Inferior parietal cortex (tissue), 1 donor: ENCODE results near the gene OSBPL7.

Source experiments
- DNase-seq: peaks from one replicate; pipeline ENCODE4 v3.0.0-alpha.2; 2016; ENCODE audit errors: extremely low spot score

The OSBPL7 gene, protein sequence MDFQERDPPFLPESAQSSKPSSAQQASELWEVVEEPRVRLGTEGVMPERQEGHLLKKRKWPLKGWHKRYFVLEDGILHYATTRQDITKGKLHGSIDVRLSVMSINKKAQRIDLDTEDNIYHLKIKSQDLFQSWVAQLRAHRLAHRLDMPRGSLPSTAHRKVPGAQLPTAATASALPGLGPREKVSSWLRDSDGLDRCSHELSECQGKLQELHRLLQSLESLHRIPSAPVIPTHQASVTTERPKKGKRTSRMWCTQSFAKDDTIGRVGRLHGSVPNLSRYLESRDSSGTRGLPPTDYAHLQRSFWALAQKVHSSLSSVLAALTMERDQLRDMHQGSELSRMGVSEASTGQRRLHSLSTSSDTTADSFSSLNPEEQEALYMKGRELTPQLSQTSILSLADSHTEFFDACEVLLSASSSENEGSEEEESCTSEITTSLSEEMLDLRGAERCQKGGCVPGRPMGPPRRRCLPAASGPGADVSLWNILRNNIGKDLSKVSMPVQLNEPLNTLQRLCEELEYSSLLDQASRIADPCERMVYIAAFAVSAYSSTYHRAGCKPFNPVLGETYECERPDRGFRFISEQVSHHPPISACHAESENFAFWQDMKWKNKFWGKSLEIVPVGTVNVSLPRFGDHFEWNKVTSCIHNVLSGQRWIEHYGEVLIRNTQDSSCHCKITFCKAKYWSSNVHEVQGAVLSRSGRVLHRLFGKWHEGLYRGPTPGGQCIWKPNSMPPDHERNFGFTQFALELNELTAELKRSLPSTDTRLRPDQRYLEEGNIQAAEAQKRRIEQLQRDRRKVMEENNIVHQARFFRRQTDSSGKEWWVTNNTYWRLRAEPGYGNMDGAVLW

DNA sequence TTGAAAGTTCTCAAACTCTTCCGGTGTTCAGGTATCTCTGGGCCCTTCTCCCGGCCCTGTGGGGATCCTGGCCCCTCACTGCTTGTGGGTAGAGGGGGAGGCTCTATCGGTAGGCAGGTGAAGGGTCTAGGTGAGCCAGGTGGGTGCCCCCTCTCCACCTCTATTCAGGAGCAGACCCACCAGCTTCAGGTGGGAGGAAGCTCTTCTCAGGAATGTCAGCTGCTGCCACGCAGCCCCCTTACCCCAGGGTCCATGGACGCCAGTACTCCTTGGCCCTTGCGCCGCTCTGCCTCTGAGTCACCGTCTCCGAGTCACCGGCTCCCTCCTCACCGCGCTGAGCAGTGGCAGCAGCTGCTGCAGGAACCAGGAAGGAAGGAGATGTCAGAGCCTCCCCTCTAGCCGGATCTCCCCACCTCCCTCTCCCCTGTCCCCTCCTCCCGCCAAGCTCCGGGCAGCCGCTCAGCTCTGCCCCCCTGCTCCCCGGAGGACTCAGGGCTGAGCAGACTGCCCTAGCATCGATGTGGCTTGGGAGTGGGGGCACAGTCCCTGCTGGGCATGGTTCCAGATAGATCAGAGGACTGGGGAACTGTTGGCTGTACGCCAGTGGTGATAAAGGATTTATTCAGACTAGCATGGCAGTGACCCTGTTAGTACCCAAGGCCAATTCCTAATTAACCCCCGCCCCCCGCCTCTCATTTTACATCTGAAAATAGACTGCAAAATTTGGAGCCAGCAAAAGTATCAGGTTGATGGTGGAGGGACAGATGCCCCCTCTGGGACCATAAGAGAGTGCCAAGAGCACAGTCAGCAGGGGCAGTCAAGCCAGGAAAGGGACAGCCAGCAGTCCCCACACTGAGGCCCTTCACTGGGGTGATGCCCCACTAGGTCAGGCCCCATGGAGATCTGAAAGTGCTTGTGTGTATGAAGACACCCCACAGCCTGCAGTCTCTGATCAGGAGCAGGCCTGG, at the start of gene OSBPL7:
TSS of gene OSBPL7 (minus strand) at position 371 of the 968 bp plus-strand sequence. CDS start 1,516 bp downstream, outside the sequence.
- DNase-seq = peak; percentile 72

DNA sequence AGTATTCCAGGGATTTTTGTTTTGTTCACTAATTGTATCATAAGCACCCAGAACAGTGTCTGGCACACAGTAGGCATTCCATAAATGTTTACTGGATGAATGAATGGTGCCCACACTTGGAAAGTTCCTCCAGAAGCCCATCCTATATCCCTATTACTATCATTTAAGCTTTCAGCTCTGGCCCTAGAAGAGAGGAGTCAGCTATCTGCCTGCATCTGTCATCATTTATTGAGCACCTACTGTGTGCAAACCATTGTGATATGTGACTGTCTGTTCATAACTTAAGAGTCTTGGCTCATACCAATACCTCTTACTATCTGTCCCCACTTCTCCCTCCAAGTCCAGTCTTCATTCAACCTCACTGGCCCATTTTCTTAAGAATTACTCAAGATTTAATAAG, 49.5 kb upstream of the OSBPL7 start:
- DNase-seq = no peak

DNA sequence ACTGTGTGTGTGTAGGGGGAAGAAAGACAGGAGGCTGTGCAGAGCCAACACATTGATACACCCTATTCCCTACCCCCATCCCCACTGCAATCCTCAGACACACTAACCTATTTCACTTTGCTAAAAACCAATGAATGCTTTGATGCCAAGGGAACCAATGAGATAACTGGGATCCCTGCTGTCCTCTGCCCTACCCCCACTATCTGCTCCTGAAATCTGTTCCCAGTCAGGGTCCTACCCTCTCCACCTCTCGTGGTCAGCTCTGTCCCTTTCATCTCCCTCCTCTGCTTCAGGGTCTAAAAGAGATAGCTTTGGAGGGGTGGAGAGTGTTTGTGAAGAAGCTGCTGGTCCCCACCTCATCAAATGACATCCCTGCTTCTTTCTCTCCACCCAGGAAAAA, 48.5 kb upstream of the OSBPL7 start:
- no peak for DNase-seq

DNA sequence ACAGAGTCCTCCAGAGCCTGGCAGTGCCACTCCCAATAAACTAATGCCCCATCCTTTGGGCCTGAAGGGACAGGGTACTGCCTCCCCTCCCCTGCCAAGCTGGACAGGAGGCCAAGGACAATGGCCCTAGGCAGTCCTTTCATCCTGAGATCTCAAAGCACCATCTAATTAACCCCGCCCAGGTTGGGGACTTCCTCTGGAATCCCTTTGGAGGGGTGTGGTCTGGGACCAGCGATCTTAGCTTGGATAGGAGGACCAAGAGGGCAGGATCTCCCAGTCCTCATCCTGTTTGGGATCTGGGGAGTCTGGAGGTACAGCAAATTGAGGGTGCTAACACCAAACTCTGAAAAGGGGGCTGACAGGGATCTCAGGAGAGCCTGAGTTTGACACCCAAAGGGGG, 47.5 kb upstream of the OSBPL7 start:
- DNase-seq = no peak

DNA sequence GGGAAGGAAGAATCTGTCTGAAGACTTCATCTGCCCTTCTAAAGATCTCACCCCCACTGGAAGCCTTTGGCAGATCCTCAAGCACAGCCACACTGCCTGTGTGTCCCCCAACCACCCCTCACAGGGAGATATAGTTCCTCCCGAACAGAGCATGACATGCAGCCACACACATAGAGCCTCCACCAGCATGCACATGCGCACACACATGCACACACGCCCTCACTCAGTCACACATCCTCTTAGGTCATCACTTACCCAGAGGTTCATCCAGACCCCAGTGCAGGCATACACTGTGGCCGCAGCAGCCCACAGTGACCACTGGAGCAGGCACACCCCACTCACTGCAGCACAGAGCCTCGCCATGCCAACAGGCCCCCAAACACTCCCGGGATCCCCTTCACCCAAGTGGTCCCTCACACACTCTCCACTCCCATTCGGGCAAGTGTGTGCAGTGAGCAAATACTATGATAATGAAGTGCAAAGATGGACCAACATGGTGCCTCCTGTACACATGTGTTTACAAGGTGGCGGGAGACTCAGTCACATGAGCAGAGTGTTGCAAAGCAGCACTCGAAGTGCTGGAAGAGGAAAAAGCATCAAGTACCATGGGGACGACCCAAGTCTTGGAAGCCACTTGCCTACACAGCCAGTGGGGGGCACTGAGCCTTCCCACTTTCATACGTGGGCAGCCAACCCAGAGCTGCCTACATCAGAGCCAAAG, 46.4 kb upstream of the OSBPL7 start:
- no peak for DNase-seq

DNA sequence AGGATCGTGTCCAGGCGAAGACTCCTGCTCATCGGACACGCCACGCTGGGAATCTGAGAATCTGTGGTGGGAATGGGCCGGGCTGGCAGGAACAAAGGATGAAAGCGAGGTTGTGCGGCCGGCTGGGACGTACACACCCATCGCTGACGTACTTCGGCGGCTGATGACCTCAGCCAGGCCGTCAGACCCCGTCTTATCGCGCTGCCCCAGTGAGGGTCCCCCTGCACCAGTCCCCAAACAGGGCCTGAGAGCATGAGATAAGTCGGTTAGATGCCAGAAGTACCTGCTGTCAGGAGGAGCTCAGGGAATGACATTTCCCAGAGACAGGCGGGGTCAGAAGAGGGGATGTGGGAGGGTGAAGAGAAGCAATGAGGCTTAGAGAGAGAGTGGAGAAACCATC, 45.3 kb upstream of the OSBPL7 start:
- peak; percentile 37 for DNase-seq

DNA sequence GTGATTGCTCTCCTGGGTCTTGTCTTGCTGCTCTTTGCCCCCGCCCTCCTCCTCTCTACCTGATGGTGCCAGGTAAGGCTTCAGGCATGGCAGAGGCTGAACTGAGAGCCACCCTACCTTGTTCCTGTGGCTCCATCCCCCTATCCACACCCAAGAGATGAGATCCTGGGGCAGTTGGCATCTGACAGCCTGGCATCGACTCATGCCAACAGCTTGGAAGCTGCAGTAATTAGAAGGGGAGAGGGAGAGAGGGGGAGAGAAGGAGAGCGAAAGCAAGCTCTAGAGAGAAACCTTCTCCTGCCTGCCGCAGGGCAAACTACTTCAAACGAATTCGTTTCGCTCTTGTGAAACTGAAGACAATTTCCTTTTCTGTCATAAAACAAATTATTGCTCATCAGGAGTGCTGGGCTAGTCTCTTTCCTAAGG, 43.2 kb upstream of the OSBPL7 start:
- no peak for DNase-seq

DNA sequence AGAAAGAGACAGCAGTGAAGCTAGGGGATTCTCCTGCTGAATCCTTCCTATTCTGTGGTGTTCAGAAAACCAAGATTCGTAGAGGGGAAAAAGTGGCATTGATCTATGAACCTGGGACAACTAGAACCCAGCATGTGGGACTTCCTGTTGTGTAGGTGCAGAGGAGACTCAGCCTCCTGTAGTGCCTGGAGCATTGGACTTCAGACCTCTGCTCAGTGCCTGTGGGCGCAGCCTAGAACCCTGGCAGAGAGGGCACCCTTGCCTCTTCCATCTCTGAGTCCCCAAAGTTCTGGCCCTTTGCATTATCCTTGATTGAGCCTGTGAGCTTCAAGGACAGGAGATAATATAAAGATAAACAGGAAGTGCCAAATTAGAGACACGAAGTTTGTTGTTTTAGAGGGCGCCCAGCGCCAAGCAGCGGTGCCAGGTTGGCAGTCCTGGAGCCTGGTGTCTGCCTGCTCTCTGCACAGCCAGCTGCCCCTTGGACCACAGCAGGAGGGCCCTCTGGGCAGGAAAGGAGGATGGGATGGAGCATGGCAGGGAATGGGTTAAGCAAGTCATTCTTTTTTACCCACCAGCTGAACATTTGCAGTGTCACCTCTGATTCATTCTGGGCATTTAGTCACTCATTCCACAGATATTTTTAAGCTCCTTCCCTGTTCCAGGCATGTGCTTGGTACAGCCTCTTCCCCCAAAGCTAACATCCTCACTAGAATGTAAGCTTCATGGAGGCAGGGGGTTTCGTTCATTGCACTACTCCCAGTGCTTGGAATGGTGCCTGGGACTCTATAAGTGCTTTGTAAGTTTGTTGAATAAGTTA, 41.2 kb upstream of the OSBPL7 start:
- no peak for DNase-seq

DNA sequence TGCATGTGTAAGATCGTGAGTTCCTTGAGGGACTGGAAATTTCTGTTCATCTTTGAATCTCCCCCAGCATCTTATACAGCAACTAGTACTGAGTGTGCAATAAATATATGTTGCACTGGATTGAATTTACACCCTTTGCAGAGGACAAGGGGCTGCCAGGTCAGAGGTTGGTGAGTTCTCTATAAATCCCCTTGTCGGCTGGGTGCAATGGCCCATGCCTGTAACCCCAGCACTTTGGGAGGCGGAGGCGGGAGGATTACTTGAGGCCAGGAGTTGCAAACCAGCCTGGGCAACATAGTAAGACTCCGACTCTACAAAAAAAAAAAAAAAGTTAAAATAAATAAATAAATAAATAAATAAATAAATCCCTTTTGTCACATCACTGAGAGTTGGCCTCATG, 38.8 kb upstream of the OSBPL7 start:
- no peak for DNase-seq

DNA sequence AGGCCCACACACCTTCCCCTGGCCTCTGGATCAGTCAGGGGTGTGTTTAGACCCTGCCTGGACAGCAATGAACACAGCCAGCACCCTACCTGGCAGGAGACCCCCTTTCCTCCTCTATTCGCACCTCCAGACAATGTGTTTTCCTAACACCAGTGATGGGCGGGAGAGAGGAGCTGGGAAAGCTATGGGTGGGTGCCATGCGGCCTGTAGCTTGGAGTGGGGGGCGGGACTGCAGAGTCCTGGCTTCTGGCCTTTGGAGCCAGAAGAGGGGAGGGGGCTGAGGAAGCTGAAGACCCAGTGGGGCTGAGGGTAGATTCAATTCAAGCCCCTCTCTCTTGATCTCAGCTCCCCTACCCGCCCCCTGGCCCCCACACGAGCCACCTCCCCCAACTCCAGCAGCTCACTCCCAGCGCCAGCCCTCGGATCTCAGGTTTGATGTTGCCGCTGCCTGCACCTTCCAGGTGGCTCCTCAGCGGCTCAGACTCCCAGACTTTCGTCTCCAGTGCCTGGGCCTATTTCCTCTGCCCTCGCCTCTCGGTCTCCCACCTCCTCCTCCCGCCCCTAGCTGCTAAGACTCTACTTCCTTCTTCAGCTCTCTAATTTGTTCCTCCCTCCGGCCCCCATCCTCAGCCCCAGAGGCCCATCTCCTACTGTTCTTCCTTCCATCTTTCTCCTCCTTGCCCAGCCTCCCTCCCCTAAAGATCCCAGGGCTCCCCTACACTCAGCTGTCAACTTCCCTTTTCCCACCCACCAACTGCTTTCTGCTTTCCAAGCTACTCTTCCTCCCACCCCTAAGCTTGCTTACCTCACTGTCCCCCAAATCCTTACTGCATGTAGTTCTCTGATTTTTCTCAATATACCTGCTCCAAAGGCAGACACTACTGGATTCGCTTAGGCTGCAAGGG, 36.2 kb upstream of the OSBPL7 start:
- DNase-seq = no peak

DNA sequence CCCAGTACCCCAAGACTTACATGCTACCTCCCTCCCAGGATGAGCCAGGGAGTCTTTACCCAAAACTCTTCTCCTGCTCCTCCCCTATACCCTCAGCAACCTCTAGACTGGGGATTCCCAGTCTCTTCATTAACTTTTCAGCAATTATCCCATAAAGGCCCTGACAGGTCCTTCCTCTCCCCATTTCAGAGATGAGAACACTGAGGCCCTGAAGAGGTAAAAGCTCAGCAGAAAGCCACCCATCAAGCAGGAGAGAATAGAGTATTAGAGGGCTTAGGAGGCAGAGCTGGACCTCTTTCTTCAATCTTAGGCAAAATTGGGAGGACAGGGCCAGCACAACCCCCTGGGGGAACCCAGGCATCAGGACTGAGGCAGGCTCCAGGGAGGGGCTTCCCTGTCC, 35.2 kb upstream of the OSBPL7 start:
- DNase-seq = no peak

DNA sequence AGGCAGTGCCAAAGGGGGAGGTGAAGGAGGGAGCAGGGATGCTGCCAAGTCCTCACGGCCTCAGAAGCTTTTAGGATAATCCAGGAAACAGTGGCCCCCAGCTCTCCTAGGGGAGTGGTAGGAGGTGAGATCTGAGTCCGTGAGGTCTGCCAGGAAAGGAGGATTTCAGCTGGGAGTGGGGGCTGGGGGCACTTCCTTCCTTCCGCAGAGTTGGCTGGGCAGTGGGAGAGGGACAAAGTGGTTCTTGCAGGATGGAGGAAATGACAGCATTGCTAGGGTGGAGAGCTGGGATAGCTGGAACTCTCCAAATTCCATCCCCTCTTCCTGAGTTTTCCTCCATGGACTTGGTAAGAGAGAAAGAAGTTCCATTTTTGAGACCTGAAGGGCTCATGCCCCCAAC, 34.1 kb upstream of the OSBPL7 start:
- no peak for DNase-seq

DNA sequence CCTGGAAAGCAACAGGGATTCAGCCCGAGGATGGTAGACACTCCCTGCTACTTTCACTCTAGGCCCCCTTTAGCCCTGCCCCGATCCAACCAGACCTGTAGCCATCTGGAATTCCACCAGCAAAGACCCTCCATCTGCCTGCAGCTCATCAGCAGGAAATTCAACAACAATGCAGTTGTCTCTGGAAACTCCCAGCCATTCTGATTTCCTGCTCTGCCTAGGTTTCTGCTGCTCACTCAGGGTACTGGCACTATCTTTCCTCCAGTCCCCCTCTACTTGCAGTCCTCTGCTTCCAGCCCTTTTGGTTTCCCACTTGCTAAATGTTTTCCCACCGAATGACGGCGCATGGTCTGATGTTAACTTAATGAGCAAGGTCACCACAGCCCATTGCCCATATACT, 32.0 kb upstream of the OSBPL7 start:
- no peak for DNase-seq

DNA sequence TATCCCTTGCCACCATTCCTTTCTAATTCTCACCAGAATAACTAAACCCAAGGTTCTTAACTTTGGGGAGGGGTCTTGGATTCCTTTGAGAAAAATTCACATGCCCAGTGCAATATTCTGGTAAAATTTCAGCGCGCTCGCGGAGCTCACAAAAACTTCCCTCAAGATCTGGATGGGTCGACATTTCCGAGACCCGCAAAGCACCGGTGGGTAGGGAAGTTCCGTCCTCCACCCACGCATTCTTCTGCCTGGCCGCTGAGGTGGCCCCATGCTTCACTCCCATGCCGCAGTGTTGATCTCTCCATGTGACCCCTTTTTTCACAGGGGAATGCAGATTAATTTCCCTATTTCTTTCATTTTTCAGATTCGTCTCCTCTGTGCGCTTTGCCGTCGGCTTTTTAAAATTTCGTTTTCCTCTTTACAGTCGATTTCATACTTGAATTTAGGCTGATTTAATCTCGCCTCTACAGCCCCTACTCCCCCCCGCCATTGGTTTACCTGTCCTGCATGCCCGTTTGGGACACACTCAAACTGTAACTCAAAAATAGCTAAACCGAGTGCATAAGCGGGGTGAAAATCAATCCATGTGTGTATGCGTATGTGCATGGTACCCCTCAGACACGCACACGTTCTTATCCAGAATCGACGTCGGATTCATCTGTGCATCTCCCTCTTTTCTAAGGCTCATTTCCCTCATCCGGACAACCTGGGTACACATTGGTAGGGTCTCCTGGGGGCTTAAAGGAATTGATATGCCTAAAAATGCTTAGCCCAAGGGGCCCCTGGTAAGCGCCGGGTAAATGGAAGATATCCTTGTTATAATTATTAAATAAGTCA, 30.7 kb upstream of the OSBPL7 start:
- DNase-seq = no peak

DNA sequence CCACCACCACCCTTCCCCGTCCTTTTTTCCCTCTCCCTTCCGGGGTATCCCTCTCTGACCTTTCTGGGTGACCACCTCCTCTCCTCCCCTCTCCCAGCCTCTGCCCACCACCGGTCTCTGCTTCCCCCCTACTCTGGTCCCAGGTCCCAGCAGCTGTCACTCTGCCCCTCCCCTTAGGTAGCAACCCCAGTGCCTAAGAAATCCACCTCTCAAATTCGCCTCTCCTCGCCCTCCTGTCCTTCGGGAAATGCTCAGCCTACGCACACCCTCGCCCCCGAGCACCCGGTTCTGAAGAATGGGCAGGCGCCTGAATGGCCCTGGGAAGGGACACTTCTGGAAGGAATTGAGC, 30.1 kb upstream of the OSBPL7 start:
- no peak for DNase-seq

DNA sequence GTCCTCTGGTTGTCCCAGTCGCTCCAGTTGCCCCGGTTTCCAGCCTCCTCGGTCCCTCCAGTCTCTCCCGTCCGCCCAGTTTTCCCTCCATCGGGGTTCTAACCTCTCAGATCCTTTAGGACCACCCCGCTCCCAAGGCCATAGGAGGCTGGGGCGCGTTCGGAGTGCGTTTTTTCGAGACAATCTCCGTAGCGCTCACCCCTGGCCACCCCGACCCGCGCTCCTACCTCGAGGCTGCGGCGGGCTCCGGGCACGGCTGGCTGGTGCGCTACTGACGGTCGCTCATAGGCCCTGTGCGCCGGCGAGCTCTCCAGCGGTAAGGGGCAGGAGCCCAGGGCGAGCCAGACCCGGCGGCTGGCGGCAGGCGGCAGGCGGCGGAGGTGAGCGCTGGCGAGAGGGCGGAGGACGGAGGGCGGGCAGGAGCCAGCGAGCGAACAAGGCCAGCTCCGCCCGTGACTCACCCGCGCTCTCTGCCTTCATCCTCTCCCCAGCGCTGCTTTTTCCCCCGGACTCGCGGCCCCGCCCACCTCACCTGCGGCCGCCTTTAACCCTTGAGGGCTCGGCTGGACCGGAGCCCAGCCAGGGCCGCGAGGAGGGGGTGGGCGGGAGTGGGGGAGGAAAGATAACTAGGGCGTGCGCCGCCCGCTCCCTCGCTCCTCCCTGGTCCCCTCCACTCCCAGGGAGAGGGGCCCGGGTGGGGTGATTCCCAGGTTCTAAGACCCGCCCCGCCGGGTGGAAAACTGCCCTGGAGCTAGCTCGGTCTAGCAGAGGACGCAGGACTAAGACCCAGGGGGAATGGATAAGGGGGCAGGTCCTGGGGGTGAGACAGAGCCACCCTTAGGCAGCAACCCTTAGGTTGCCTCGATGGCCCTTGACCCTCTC, 29.3 kb upstream of the OSBPL7 start, which contains the start of gene SP6:
TSS of gene SP6 (minus strand) at position 472 of the 882 bp plus-strand sequence. CDS start 2,734 bp downstream, outside the sequence.
- DNase-seq = no peak

DNA sequence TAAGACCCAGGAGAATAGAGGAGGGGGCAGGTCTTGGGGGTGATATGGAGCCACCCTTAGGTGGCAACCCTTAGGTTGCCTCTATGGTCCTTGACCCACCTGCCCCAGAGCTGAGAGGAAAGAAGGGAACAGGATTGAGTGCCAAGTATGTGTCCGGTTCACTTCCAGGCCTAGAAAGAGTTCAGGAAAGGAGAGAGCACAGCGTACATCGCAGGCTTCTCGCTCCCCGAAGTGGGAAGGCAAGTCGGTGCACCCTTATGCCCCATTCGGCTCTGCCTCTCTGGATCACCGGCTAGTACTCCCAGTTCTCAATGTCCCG, 28.7 kb upstream of the OSBPL7 start:
- no peak for DNase-seq

DNA sequence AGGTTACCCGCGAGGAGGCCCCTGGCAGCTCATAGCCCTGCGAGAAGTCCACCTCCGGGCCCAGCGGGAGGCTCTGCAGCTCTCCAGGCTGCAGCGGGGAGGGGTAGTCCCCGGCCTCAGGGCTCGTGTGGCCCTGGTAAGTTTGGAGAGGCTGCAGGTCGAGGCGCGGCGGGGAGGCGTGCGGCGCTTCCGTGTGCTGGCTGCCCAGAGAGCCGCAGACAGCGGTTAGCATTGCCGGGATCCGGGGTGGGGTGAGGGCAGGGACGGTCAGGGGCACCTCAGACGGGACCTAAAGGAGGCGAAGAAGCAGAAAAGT, 26.6 kb upstream of the OSBPL7 start:
- DNase-seq = no peak
